NCI-H2196 (cell line): ENCODE results near the gene AHCYL1.
"Not testable (repeated sequence)": the region's sequence is repeated elsewhere in the genome, so short reads cannot be mapped to it uniquely, and the experiment has no call there.

Experiments used
- DNase-seq: peaks from one replicate; lab custom pipeline; 2025; ENCODE audit not compliant: unreplicated experiment; lab: John Stamatoyannopoulos, UW

Gene AHCYL1

GRCh38 chr1:109996476-109996875 is 11.9 kb downstream of the AHCYL1 start:
- no peak for DNase-seq

GRCh38 chr1:109997204-109997866 is 12.8 kb downstream of the AHCYL1 start:
- DNase-seq = no peak

- DNase-seq = no peak
Observed at GRCh38 chr1:109997867-109998229, 13.3 kb downstream of the AHCYL1 start.

- DNase-seq = no peak
Observed at GRCh38 chr1:110002695-110003094, 18.1 kb downstream of the AHCYL1 start.

GRCh38 chr1:110003747-110004428 is 19.3 kb downstream of the AHCYL1 start:
- peak; percentile 63 for DNase-seq

- DNase-seq = peak; percentile 26
Observed at GRCh38 chr1:110004583-110004982, 20.0 kb downstream of the AHCYL1 start.

GRCh38 chr1:110005971-110006370 is 21.4 kb downstream of the AHCYL1 start:
- no peak for DNase-seq

- no peak for DNase-seq
Observed at GRCh38 chr1:110006516-110006915, 22.0 kb downstream of the AHCYL1 start.

- no peak for DNase-seq
Observed at GRCh38 chr1:110007046-110007830, 22.7 kb downstream of the AHCYL1 start.

- no peak for DNase-seq
Observed at GRCh38 chr1:110008971-110009565, 24.5 kb downstream of the AHCYL1 start.

GRCh38 chr1:110011527-110012041 is 27.0 kb downstream of the AHCYL1 start:
- DNase-seq = peak; percentile 54

GRCh38 chr1:110012100-110012780 is 27.7 kb downstream of the AHCYL1 start:
- DNase-seq = no peak

- no peak for DNase-seq
Observed at GRCh38 chr1:110017792-110018191, 33.2 kb downstream of the AHCYL1 start.

- DNase-seq = no peak
Observed at GRCh38 chr1:110018396-110018795, 33.8 kb downstream of the AHCYL1 start.

- DNase-seq = no peak
Observed at GRCh38 chr1:110019770-110020169, 35.2 kb downstream of the AHCYL1 start.

GRCh38 chr1:110021285-110021684 is 36.7 kb downstream of the AHCYL1 start:
- no peak for DNase-seq

- DNase-seq = no peak
Observed at GRCh38 chr1:110024613-110025012, 40.0 kb downstream of the AHCYL1 start.

GRCh38 chr1:110030687-110031086 is 46.1 kb downstream of the AHCYL1 start:
- DNase-seq = not testable (repeated sequence)

GRCh38 chr1:110032327-110032726 is 47.8 kb downstream of the AHCYL1 start:
- DNase-seq = no peak

- no peak for DNase-seq
Observed at GRCh38 chr1:110033421-110033820, 48.9 kb downstream of the AHCYL1 start.

GRCh38 chr1:110034040-110034450 is 49.5 kb downstream of the AHCYL1 start:
- no peak for DNase-seq
